ENCODE data around the gene CCDC200.

- TF ChIP-seq CTCF (IDR thresholded peaks at IDR 0.05; ENCODE audit: extremely low read depth in 1 of 2, insufficient read depth in 1 of 2, low read depth in 1 of 2, low read length in 2 of 2), result no peak
- TF ChIP-seq GATA2 (IDR thresholded peaks at IDR 0.05; ENCODE audit: insufficient read depth, insufficient read length, low read depth, low read length), result no peak
- no peak for TF ChIP-seq POLR2AphosphoS5 (IDR thresholded peaks at IDR 0.05; ENCODE audit: insufficient read depth, low read depth, low read length)
- no peak for TF ChIP-seq POLR2A (IDR thresholded peaks at IDR 0.05; ENCODE audit: low read depth, low read length)
These were observed 44.5 kb downstream of the CCDC200 start for GRCh38 chr17:43183921-43184320.

Measured in endothelial cell of umbilical vein (primary cell).